Measurements from ENCODE around the gene SLC37A2.

Gene SLC37A2

GRCh38 chr11:125070699-125071254, 7.7 kb downstream of the SLC37A2 start:
- peak in 1 of 2 donors; percentile 12 for DNase-seq (ENCODE audit: low read depth in 2 of 2)

DNA sequence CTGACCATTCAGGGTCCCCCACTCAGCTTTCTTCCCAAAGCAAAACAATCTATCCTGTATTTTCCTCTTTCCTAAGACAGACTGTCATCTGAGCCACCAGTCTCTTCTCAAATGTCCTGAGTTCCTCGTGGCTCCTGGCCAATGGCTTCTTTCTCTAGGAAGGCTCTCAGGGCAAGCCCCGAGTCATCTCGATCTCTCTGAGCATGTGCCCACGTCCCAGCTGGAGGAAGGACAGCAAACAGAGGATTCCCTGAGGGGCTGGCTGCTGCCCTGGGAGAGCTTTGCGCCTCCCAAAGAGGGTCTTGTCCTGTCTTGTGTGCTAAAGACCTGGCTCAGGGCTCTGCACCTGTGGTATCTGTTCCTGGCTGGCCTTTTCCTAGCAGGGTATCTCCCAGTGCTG, 8.3 kb downstream of the SLC37A2 start:
- DNase-seq (ENCODE audit: low read depth in 2 of 2): no peak

GRCh38 chr11:125071846-125072217, 8.7 kb downstream of the SLC37A2 start:
- no peak for DNase-seq (ENCODE audit: low read depth in 2 of 2)

DNA sequence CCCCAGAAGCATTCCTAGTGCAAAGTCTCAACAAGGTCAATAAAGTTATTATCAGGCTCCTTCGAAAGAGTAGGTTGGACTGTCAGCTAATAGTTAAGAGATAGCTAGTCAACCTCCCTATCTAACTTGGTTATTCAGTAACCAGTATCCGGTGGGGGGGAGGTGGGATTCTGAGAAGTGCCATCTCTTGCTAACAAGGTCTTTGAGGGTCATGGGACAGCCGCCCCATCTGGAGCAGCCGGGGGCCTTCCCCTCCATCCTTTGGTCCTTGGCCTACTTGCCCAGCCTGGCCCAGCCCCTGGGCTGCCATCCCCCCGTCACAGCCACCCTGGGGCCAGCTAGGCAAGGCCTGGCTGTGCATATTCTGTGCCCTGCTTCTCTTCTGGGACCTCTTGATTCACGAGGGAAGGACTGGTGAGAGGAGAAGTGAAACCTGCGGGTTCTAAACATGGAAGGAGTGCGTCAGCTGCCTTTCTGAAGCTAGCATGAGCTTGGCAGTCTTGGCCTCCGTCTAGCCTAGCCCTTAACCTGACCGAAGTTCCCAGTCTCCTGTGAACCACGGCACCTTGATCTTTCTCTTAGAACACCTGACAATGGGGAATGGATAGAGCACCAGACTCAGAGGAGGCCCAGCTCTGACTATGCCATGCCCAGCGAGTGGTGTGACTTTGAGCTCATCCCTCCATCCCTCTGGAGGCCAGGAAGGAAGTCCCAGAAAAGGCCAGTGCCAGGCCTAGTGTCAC, 9.3 kb downstream of the SLC37A2 start:
- no peak for DNase-seq (ENCODE audit: low read depth in 2 of 2)

- no peak for DNase-seq (ENCODE audit: low read depth in 2 of 2)
Measured at GRCh38 chr11:125072961-125073590, 10.0 kb downstream of the SLC37A2 start.

DNA sequence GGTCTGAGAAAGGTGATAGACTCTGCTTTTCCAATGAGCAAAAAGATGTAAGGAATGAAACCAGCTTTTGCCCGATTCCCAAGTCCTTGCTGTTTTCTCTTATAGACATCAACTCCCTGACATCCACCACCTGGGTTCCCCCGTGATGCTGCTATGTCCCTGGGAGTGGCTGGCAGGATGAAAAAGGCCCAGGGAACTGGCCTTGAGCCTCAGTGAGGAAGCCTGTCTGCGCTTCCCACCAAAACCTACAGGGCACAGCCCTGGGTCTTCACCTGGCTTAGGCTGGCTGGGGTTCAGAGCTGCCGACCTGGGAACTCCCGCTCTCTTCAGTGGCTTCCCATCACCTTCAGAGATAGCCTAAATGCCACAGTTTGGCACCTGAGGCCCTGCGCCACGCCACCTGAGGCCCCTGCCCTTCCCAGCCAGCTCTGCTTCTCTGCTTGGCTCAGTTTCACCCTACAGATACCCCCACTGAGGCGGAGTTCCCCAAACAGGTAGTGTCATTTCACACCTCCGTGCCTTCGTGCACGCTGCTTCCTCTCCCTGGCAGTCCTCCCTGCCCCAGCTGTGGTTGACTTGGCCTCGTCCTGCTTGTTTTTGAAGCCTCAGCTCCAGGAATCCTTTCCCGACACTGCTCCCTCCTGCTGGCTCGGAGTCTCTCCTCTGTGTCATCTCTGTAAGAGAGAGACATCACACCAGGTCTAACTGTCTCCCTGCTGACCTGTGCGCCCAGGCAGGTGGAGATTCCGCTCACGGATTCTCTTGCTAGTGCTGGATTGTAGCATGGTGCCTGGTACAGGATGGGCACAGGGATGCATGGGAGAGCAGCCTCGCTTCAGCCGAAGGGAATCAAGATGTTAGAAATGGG, 10.7 kb downstream of the SLC37A2 start:
- no peak for DNase-seq (ENCODE audit: low read depth in 2 of 2)

DNA sequence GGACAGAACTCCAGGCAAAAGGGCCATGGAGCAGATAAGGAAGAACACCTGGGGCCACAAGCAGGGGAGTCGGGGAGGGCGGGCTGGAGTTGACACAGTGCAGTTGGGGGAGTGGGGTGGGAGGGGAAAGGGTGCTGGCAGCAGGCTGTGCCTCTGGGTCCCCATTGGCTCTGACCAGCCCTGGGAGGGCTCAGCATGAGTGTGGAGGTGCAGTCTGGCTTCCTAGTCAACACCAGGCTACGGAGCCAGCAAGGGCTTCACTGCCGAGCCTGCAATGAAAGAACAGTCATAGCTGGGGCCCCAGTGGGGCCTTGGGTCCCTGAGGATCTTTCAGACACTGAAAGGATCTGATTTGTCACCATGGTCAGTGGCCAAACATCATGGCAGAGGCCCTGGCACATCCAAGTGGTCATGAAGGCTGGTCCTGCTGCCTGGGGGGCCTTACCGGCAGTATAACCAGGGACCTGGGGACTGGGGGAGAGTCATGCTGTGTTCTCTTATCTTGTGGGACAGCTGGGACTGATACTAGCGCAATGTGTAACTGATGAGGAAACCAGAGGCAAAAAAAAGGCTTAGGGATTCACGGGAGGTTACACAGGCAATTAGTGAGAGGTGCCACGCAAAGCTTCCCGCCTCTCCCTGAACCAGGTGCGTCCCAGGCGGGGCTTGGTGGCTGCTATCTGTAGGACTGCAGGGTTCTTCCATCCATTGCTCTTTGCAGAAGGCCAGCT, 11.6 kb downstream of the SLC37A2 start:
- no peak for DNase-seq (ENCODE audit: low read depth in 2 of 2)

DNA sequence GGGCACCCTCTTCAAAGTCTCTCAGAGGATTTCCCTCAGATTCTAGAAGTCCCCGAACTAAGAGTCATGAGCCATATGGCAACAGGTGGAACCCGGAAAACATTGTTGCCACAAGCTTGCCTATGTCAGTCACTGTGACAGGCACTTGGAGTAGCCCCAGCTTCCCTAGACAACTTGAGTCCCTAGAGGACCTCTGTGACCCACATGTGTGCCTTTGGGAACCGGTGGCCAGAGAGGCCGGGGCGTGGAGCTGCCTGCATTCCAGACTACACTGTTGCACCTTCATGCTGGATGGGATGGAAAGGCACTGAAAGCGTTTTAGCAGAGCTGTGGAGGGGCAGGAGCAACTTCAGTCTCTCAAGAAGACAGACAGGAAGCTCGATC, 12.1 kb downstream of the SLC37A2 start:
- no peak for DNase-seq (ENCODE audit: low read depth in 2 of 2)

GRCh38 chr11:125075900-125076317, 12.8 kb downstream of the SLC37A2 start:
- DNase-seq (ENCODE audit: low read depth in 2 of 2): no peak

DNA sequence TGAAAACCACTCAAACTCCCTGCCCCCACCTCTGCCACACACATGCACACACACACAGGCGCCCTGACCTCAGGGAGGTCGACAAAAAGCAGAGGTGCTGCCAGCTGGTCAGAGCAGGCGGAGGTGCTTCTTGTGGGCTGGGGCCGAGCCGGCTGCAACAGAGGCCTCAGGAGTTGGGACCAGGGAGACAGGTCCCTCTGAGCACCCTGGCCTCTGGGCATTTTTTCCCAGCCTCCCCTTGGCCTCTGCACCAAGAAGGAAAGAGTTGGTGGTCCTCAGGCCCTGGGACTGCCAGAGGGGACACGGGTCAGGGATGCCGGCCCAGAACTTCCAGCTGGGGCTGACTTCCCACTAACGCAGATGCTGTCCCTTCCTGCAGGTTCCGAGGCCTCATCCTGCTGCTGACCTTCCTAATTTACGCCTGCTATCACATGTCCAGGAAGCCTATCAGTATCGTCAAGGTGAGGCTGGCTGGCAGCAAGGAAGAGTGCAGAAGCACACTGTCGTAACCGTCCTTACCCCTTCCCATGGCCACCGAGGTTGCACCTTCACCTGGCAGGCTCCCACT, 13.4 kb downstream of the SLC37A2 start:
- no peak for DNase-seq (ENCODE audit: low read depth in 2 of 2)

GRCh38 chr11:125078016-125078415, 14.9 kb downstream of the SLC37A2 start:
- no peak for DNase-seq (ENCODE audit: low read depth in 2 of 2)

GRCh38 chr11:125078516-125079140, 15.5 kb downstream of the SLC37A2 start:
- no peak for DNase-seq (ENCODE audit: low read depth in 2 of 2)

- DNase-seq (ENCODE audit: low read depth in 2 of 2): no peak
Measured at GRCh38 chr11:125079151-125079877, 16.2 kb downstream of the SLC37A2 start.

DNA sequence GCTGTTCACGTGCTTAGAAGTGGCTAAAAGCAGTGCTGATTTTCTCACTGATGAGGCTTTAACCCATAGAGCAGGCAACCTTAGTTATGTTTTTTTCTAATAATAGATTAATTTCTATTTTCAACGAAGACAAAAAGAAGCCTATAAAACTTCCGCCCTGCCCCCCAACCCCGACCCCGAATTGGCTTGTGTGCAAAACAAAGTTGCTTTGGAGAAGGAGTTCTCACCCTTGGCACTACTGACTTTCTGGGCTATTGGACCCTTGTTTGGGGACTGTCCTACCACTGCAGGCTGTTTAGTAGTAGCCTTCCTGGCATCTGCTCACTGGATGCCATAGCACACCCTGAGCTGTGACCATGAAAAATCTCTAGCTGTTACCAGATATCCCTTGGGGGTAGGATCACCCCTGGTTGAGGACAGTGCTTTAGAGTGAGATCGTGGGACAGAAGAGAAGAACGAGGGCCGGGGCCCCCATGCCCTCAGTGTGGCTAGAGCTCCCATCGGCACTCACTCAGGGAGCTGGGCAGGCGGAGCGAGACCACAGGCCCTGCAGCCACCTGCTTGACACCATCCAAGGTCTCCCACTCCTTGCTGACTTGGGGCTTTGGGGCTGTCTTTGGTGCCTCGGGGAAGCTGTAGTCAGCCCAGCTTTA, 16.9 kb downstream of the SLC37A2 start:
- no peak for DNase-seq (ENCODE audit: low read depth in 2 of 2)

- no peak for DNase-seq (ENCODE audit: low read depth in 2 of 2)
Measured at GRCh38 chr11:125080531-125080911, 17.4 kb downstream of the SLC37A2 start.

DNA sequence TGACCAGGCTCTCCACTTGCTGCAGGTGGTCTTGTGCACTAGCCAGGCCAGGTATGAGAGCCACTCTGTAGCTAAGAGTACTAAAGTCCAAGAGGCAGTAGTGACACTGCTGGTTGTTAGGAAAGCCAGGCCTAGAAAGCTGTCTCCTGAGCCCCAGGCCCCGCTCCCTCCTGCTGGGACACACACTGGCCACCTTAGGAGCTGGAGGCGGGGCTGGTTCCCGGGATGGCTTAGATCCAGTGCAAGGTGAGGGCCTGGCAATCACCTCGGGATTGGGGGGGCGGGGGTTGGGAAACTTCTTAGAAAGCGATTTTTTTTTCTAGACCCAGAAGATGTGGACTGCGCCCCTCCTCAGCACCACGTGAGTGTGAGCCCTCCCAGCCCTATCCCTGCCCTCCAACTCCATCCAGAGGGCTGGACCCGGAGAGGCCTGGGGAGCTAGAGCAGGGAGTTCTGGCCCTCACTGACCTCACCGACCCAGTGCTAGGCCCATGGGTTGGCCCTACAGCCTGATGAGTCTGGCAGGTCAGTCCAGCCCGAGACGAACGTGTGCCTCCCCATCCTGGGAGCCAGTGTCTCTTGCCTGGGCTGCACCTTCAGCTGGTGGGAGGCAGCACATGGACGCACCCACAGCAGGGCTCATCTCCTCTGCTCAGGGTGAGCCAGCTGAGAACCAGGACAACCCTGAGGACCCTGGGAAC, 18.1 kb downstream of the SLC37A2 start:
- no peak for DNase-seq (ENCODE audit: low read depth in 2 of 2)

- DNase-seq (ENCODE audit: low read depth in 2 of 2): no peak
Measured at GRCh38 chr11:125082040-125082439, 18.9 kb downstream of the SLC37A2 start.

- no peak for DNase-seq (ENCODE audit: low read depth in 2 of 2)
Measured at GRCh38 chr11:125082611-125083311, 19.7 kb downstream of the SLC37A2 start.
